ENCODE results near the gene NUDT3. TPM values are rescaled to one million over a fixed set of nuclear protein-coding genes. Genes with fewer than 3 reads are reported as not detected.

Gene NUDT3
- 13.2 and 20.9 TPM in 2 replicates for total RNA-seq

GRCh38 chr6:34392497-34393190, at the start of gene NUDT3:
Gene NUDT3 (minus strand): TSS chr6:34392669. CDS start chr6:34392362, 307 bp downstream.

GRCh38 chr6:34425498-34426410, 33.3 kb upstream of the NUDT3 start, which contains the start of gene RPS10:
Gene RPS10 (minus strand): TSS chr6:34426069. CDS start chr6:34425221, 848 bp downstream.

GRCh38 chr6:34248727-34249468, 143.6 kb downstream of the NUDT3 start, which contains the start of gene SMIM29:
Gene SMIM29 (minus strand): TSS chr6:34249006. CDS start chr6:34247791, 1,215 bp downstream.

GRCh38 chr6:34236443-34237315, 155.8 kb downstream of the NUDT3 start, which contains the start of gene HMGA1:
Gene HMGA1 (plus strand): TSS chr6:34236873. CDS start chr6:34240781, 3,908 bp downstream.

Other genes with a start within 250 kb of the NUDT3 start
- gene GRM4, start 246.6 kb downstream of the NUDT3 start, total RNA-seq: 0.89 TPM in 1 of 2 replicates, not detected in the other
- 401 and 1,014 TPM in 2 replicates for gene HMGA1, start 155.8 kb downstream of the NUDT3 start, total RNA-seq
- gene SMIM29, start 143.7 kb downstream of the NUDT3 start, total RNA-seq: 35.2 and 39.3 TPM in 2 replicates
- gene RPS10, start 33.4 kb upstream of the NUDT3 start, total RNA-seq: 3,024 and 3,153 TPM in 2 replicates
- 0.13 TPM in 1 of 2 replicates, not detected in the other for gene PACSIN1, start 73.4 kb upstream of the NUDT3 start, total RNA-seq
- not detected in 2 replicates for gene SPDEF, start 163.7 kb upstream of the NUDT3 start, total RNA-seq

Data from mesangial cell (primary cell).